ENCODE measurements around the gene CYBB.
"Not testable (repeated sequence)": the region's sequence is repeated elsewhere in the genome, so short reads cannot be mapped to it uniquely, and the experiment has no call there.

CYBB gene

GRCh38 chrX:37765507-37765906, 14.4 kb upstream of the CYBB start (continued):
- no peak for TF ChIP-seq PATZ1 (tag by site-specific recombination; IDR thresholded peaks at IDR 0.05)
- no peak for TF ChIP-seq ATF2 (tag by site-specific recombination; IDR thresholded peaks at IDR 0.05; ENCODE audit: low read depth)
- no peak for TF ChIP-seq ZEB2 (tag by site-specific recombination; IDR thresholded peaks at IDR 0.05)
- TF ChIP-seq TCF7L2 (IDR thresholded peaks at IDR 0.05; ENCODE audit: borderline replicate concordance, low read depth, low read length): no peak
- no peak for TF ChIP-seq MEIS1 (CRISPR knock-in tag; IDR thresholded peaks at IDR 0.05; ENCODE audit: borderline replicate concordance)
- TF ChIP-seq ZNF274 (IDR thresholded peaks at IDR 0.05; ENCODE audit: low read length): no peak
- TF ChIP-seq ZNF274 (tag by site-specific recombination; IDR thresholded peaks at IDR 0.05; ENCODE audit: borderline replicate concordance): no peak
- TF ChIP-seq ZBTB8A (tag by site-specific recombination; IDR thresholded peaks at IDR 0.05): no peak

- CTCF ChIA-PET: no interaction called here
- POLR2A ChIA-PET: no interaction called here
- H3K4me1 ChIP-seq (ENCODE audit: control insufficient read depth, insufficient read depth, low read length): no peaks in the 10 kb centered on the region
- no peak for TF ChIP-seq ZNF112 (tag by site-specific recombination; IDR thresholded peaks at IDR 0.05)
- TF ChIP-seq ZNF341 (tag by site-specific recombination; IDR thresholded peaks at IDR 0.05; ENCODE audit: low read depth): no peak
- no peak for TF ChIP-seq SP3 (tag by site-specific recombination; IDR thresholded peaks at IDR 0.05)
- TF ChIP-seq MEIS1 (CRISPR knock-in tag; IDR thresholded peaks at IDR 0.05; ENCODE audit: borderline replicate concordance): no peak
- no peak for TF ChIP-seq ZSCAN4 (tag by site-specific recombination; IDR thresholded peaks at IDR 0.05)
- TF ChIP-seq ZNF707 (tag by site-specific recombination; IDR thresholded peaks at IDR 0.05): no peak
- TF ChIP-seq ZBTB21 (tag by site-specific recombination; IDR thresholded peaks at IDR 0.05): no peak
- no peak for TF ChIP-seq ZNF624 (tag by site-specific recombination; IDR thresholded peaks at IDR 0.05)
- no peak for TF ChIP-seq ZNF274 (IDR thresholded peaks at IDR 0.05; ENCODE audit: low read length)
- TF ChIP-seq ZNF274 (tag by site-specific recombination; IDR thresholded peaks at IDR 0.05; ENCODE audit: borderline replicate concordance): no peak
- no peak for TF ChIP-seq ZNF335 (tag by site-specific recombination; conservative IDR thresholded peaks at IDR 0.05)
- TF ChIP-seq ZNF670 (tag by site-specific recombination; IDR thresholded peaks at IDR 0.05; ENCODE audit: low read depth): no peak
- TF ChIP-seq ZNF202 (tag by site-specific recombination; IDR thresholded peaks at IDR 0.05; ENCODE audit: borderline replicate concordance): no peak
- TF ChIP-seq ZNF544 (tag by site-specific recombination; IDR thresholded peaks at IDR 0.05): no peak
- TF ChIP-seq TRIM28 (IDR thresholded peaks at IDR 0.05; ENCODE audit: borderline replicate concordance, low read length): no peak
- TF ChIP-seq YY2 (tag by site-specific recombination; IDR thresholded peaks at IDR 0.05): no peak
- TF ChIP-seq ZNF354C (tag by site-specific recombination; IDR thresholded peaks at IDR 0.05; ENCODE audit: borderline replicate concordance, low read depth): no peak
- no peak overlapping the region for H3K4me3 ChIP-seq (ENCODE audit: low read depth, low read length)
- H3K9me3 ChIP-seq (ENCODE audit: control insufficient read depth, insufficient read depth, low read depth, low read length): no peaks in the 10 kb centered on the region
- no peak overlapping the region for H3K27ac ChIP-seq (ENCODE audit: extremely low read depth, low read depth, low read length)
- no peaks in the 10 kb centered on the region for H3K36me3 ChIP-seq (ENCODE audit: control insufficient read depth in 2 of 2, insufficient read depth in 1 of 2, low read length in 2 of 2)
These were observed 12.4 kb upstream of the CYBB start for GRCh38 chrX:37767430-37767829.

- CTCF ChIA-PET: interaction anchor here (1.0 kb wide), 1 partner anchor 23 kb away, joined by 4 read pairs; no protein-coding TSS in a partner anchor
- H3K36me3 ChIP-seq (ENCODE audit: control insufficient read depth in 2 of 2, insufficient read depth in 1 of 2, low read length in 2 of 2); H3K27ac ChIP-seq (ENCODE audit: extremely low read depth, low read depth, low read length); H3K4me3 ChIP-seq (ENCODE audit: low read depth, low read length); H3K9me3 ChIP-seq (ENCODE audit: control insufficient read depth, insufficient read depth, low read depth, low read length); H3K4me1 ChIP-seq (ENCODE audit: control insufficient read depth, insufficient read depth, low read length); POLR2A ChIA-PET: not testable (repeated sequence)
These were observed 11.0 kb upstream of the CYBB start for GRCh38 chrX:37768866-37769265.

All from HEK293 (cell line).